ENCODE data around the gene MDFIC.

- TF ChIP-seq, protein P1, sequence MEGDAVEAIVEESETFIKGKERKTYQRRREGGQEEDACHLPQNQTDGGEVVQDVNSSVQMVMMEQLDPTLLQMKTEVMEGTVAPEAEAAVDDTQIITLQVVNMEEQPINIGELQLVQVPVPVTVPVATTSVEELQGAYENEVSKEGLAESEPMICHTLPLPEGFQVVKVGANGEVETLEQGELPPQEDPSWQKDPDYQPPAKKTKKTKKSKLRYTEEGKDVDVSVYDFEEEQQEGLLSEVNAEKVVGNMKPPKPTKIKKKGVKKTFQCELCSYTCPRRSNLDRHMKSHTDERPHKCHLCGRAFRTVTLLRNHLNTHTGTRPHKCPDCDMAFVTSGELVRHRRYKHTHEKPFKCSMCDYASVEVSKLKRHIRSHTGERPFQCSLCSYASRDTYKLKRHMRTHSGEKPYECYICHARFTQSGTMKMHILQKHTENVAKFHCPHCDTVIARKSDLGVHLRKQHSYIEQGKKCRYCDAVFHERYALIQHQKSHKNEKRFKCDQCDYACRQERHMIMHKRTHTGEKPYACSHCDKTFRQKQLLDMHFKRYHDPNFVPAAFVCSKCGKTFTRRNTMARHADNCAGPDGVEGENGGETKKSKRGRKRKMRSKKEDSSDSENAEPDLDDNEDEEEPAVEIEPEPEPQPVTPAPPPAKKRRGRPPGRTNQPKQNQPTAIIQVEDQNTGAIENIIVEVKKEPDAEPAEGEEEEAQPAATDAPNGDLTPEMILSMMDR (IDR thresholded peaks at IDR 0.05; ENCODE audit: borderline replicate concordance, extremely low read depth, low read length, poor library complexity, severe bottlenecking): no peak
- no peak for TF ChIP-seq EZH2 (IDR thresholded peaks at IDR 0.05; ENCODE audit: borderline replicate concordance, low read depth, low read length, severe bottlenecking)
These were observed 66.1 kb downstream of the MDFIC start for GRCh38 chr7:114988026-114988425.

Data from DND-41 (cell line).